HG02642 (cell line): Measurements from ENCODE around the gene DLGAP1.
"Not testable (repeated sequence)": the region's sequence is repeated elsewhere in the genome, so short reads cannot be mapped to it uniquely, and the experiment has no call there.

Experiments
- ATAC-seq: cut with Tn5 transposase; IDR thresholded peaks from one replicate; pipeline ENCODE4 v1.9.1; 2021; ENCODE audit warnings: mild to moderate bottlenecking; ENCODE audit not compliant: unreplicated experiment, poor library complexity

DLGAP1 gene

DNA sequence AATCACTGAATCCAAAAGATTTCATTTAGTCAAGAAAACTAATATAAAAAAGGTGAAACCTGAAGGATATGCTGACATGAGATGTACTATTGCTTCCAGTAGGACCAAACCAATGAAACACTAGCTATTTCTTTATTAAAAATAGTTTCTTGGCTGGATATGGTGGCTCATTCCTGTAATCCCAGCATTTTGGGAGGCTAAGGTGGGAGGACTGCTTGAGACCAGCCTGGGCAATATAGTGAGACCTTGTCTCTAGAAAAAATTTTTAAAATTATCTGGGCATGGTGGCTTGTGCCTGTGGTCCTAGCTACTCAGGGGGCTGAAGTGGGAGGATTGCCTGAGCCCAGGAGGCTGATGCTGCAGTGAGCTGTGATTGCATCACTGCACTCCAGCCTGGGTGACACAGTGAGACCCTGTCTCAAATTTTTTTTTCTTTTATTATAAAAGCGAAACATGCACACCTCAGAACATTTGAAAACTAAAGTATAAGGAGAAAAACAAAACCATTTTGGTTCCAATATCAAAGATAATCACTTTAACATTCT lies 738.9 kb downstream of the DLGAP1 start:
- ATAC-seq = no peak

DNA sequence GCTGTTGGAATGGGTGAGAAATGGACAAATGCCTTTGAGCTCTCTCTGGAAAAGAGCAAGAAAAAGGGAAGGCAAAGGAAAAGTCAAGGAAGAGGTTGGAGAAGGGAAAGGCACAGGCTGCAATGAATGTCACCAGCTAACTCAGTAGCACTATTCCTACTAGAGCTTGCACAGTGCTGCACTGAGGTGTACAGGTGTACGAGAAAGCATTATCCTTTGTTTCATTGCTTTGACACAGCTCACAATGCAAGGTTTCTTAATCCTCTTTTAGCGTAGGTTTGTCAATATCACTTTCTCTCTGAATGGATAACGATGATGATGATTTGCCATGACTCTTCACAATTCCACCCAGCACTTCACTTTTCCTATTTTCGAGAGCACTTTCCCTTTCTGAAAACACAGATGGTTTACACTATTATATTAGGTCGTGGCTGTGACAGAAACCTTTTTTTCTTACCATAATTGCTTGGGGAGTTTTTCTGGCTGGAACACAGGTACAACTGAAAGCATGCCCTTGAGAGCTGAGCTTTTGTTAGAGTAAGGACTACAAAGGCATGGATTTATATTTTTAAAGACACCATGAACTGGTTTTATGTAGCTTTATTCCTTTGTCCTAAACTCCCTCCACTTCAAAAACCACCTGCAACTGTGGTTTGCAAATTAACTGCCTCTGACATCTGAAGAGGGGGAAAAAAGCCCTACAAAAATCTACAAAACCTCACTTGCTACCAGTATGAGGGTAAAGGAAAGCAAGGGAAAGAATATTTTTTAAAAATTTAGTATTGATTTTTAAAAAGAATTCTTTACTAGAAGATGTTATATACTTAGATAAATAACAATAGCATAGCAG lies 739.7 kb downstream of the DLGAP1 start:
- no peak for ATAC-seq

DNA sequence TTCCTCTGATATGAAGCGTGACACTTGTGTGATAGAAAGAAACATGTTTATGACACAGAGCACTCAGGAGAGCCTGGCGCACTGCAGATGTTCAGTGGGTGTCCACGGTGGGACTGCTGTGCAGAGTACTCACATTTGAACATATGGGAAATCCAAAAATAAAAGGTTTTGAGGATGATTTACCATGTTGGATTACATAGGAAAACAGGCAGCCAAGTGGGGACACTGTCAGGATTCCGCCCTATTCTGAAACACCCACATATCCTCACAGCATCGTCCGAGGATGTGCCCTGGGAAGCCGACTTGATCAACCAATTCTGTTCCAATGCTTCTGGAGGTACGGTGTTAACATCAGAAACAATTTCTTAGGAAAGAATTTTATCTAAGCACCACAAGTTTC lies 741.4 kb downstream of the DLGAP1 start:
- no peak for ATAC-seq

DNA sequence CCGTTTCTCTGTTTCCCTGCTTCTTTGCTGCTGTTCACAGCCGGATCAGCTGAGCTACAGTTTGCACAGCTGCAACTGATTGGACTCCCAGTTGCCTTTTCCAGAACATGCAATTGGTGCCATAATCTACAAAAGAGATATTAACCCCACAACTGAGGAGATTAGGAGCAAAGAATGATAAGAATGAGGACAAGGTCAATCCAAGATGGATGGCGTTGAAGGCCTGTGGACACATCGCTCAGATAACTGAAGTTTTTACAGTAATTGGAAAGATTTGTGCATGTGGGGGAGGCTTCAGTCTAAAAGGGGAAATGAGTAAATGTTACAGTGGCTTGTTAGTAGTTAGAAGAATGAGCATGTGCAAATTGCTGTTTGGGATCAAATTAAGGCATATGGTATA lies 741.9 kb downstream of the DLGAP1 start:
- ATAC-seq = no peak

DNA sequence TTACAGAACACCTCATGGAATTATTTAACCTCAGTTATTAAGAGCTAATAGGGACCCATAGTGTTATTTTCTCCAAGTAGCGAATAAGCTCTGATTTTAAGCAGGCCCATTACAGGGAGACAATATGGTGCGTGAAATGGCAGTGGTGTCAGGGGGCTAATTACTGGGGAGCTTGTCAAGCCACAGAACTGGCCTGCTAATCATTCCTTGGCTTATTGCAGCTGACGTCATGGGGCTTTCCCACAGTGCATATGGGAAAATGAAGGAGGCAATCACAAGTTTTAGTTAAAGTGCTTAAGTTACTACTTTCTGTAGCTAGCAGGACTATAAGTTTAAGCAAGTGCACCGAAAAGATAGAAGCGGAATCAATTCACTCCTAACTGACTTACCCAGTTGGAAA lies 742.6 kb downstream of the DLGAP1 start:
- no peak for ATAC-seq

DNA sequence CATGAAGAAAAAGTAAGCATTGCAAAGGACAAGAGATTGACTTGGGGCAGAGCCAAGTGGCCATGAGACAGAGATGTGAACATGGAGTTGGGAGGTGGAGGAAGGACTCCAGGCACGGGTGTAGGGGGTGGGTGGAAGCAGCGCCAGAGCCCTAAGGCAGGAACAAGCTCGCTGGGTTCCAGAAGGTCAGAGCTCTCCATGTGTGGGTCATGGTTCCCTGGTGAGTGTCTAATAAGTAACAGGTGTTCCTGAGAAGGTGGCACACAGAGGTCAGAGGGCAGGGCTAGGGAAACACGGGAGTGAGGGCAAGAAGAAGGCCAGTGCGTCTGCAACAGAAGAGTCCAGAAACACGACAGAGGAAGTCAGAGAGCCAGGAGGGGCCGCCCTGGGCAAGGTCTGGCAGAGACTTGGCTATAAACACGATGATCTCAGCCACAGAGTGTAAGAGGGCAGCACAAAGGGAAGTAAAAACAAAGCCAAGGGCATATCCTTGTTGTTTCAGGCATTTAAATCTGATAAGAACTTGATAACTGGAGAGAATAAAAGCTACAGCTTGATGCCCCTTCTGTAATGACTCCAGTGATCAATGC lies 744.3 kb downstream of the DLGAP1 start:
- ATAC-seq = no peak

DNA sequence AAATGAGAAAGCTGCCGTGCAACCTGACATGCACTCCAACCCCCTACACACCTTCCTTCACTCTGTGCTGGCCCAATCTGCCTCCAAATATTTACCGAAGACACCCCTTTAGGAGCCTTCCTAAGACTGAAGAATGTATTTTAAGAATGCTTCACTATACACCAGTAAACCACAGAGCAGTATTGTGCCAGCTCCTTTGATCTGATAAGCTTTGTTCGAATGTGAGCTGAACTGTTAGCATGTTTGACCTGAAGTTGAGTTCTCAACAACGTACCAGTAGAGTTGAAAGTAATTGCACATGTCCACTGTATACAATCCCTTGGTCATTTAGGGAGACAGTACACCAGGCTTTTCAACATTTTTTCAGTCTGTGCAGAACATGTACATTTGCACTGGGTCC lies 745.9 kb downstream of the DLGAP1 start:
- no peak for ATAC-seq

DNA sequence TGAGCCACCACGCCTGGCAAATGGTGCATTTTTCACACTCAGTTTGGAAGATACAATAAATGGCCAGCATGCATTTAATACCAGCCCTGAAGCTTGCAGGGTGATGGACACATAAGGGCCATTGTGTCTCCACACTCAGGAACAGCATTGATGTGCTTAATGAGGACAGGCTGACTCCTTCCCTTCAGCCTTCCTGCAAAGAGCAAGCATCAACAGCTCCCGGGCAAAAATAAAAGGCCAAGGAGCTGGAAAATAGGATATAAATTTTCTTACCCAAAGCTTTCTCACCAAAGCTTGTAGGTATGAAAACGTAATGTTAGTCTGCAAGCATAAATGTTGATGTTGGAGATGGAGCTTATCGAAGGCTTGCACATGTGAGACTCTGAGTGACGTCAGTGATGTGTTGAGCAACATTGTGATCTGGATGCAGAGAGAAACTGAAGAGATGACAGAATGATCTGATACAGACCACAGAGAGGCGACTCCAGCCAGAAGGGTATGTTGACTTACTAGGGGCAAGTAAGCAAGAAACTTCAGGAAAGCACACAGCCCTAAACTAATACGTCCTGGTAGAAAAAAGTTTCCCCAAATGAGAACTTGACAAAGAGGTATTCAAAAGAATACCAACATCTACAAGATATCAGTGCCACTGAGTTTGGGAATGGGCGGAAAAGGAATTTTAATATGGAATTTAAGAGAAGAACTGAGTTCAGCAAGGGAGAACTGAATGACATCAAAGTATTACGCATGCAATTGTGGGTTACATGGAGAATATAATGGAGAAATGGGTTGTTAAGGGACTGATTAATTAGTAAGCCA lies 748.6 kb downstream of the DLGAP1 start:
- no peak for ATAC-seq

DNA sequence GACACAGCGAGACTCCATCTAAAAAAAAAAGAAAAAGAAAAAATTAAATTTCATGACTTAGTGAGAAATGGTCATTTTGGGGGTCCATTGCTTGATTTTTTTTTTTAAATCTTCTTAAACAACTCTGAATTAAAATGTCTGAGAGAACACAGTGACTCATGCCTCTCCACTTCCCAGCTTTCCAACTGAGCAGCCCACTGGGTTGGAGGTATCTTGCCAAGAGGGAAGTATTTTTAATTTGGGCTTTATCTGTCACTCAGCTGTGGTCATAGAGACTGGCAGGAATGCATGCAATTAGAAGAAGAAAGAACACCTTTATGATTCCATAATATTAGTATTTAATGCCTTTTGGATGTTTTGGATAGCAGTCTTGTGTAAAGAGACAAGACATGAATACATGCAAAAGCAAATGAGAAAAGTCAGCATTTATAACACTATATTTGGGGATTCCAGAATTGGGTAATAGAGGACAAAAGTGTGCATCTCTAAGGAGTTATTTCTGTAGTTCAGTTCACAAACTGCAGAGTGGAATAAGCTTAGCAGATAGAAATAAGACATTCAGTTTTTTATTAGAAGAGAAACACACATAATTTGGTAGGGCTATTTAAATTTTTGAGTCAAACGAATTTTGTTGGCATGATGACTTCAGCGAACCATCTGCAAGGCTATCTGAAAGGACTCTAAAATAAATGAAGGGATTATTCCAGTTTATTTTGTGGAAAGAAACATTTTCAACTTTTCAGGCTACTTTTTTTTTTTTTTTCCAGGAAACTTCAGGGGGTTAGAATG lies 750.4 kb downstream of the DLGAP1 start:
- ATAC-seq = no peak

DNA sequence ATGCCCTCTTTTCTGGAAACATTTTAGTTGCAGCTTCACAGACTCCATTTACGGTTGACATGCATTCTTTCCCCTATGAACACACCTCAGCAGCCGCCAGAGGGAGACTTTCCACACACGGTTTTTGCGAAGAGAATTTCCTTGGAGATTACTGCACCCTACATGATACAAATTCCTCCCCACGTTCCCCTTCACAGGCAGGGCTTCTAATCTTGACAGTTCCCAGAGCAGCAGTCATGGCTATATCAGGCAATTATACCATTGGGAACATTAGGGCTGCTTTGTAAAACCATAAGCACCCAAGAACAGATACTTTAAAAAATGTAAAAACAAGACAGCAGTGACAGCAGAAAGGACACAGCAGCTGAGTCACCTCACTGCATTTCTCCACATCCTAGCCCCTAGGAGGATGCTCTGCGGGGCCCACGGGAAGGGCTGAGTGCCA lies 751.4 kb downstream of the DLGAP1 start:
- no peak for ATAC-seq

DNA sequence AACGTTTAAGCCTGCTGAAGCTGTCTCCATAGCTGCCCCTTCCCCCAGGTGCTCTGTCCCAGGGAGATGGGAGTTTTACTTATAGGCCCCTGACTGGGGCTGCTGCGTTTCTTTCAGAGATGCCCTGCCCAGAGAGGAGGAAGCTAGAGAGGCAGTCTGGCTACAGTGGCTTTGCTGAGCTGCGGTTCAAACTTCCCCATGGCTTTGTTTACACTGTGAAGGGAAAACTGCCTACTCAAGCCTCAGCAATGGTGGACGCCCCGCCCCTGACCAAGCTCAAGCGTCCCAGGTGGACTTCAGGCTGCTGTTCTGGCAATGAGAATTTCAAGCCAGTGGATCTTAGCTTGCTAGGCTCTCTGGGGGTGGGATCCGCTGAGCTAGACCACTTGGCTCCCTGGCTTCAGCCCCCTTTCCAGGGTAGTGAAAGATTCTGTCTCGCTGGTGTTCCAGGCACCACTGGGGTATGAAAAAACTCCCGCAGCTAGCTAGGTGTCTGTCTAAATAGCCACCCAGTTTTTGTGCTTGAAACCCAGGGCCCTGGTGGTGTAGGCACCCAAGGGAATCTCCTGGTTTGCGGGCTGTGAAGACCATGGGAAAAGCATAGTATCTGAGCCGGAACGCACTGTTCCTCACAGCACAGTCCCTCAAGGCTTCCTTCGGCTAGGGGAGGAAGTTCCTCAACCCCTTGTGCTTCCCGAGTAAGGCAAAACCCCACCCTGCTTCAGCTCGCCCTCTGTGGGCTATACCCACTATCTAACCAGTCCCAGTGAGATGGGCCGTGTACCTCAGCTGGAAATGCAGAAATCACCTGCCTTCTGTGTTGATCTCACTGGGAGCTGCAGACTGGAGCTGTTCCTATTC lies 755.2 kb downstream of the DLGAP1 start:
- not testable (repeated sequence) for ATAC-seq

DNA sequence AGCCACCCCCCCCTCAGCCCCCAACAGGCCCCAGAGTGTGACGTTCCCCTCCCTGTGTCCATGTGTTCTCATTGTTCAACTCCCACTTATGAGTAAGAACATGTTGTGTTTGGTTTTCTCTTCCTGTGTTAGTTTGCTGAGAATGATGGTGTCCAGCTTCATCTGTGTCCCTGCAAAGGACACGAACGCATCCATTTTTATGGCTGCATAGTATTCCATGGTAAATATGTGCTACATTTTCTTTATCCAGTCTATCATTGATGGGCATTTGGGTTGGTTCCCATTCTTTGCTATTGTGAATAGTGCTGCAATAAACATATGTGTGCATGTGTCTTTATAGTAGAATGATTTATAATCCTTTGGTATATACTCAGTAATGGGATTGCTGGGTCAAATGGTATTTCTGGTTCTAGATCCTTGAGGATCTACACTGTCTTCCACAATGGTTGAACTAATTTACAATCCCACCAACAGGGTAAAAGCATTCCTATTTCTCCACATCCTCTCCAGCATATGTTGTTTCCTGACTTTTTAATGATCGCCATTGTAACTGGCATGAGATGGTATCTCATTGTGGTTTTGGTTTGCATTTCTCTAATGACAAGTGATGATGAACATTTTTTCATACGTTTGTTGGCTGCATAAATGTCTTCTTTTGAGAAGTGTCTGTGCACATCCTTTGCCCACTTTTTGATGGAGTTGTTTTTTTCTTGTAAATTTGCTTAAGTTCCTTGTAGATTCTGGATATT lies 760.9 kb downstream of the DLGAP1 start:
- ATAC-seq = not testable (repeated sequence)

DNA sequence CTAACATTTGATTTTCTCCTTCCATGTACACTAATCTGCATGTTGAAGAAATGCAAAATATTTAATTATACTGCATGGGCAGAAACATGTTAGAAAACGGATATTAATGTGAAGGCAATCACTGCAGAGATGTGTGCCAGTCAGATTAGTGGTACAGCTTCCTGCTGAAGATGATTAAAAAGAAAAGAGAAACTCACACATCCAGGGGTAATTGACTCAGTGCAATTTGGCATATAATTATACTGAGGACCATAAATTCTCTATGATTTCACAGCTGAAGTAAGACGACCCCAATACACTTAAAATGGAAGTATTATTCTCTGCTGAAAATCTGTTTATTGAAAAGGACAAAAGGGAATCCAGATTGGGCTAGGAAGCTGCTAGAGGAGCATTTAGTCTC lies 761.7 kb downstream of the DLGAP1 start:
- ATAC-seq = no peak

DNA sequence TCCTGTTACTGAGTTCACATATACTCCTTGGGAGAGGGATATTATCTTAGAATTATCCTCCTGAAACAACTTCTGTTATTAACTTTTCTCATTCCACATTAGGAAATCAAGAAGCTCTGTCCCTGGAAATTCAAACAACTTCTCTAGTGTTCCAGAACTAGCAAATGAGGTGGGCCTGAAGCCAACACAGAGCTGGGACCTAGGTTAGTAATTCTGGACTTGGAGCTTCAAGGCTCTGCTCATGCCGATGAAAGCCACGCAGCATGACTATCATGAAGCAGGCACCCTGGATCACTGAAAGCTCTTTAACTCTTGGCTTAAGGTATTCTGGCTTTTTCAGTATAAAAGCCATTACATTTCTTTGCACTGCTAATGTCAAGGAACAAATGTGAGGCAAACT lies 762.4 kb downstream of the DLGAP1 start:
- no peak for ATAC-seq

DNA sequence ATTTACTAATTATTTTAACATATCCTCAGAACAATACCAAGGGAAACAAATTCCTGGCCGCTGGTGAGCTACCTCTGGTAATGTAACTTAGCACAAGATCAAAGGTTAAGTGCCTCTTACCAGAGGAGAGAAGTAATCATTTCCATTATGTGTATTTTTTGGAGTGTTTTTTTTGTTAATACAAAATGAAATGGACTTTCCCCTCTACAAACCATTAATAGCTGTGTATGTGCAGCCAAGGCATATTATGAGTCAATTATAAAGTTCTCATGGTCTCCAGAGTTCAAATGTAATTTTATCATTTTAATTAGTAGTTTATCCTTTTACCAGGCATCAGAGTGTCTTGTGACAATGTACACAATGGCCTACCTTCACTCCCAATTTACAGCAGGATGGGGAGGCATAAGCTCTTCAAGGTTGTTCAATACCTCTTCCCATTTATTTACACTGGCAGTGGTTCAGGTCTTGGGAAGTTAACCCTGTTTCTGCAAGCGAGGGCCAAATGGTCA lies 762.9 kb downstream of the DLGAP1 start:
- ATAC-seq = no peak

DNA sequence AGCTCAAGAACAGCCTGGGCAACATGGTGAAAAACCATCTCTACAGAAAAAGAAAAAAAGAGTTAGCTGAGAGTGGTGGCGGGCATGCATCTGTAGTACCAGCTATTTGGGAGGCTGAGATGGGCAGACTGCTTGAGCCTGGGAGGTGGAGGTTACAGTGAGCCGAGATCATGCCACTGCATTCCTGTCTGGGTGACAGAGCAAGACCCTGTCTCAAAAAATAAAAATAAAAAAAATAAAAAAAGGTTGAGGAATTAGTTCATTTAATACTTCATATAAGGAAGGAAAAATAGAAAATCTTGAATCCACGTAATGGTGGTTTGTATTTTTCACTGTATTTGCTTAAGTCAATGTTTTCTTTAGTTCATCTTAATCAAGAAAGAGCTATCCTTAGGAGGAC lies 763.4 kb downstream of the DLGAP1 start:
- ATAC-seq = no peak

DNA sequence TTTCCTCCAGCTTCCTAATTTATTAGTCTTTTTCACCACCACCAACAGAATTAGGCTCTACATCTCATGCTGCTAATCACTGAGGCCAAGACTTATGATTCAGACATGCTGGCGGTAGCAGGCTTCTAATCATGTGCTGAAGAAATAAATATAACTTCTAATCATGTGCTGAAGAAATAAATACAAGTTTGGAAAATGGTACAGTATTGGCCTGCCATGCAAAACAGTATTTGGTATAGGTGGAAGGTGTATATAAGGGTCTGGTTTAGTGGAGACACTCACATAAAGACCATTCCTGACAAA lies 764.4 kb downstream of the DLGAP1 start:
- no peak for ATAC-seq

DNA sequence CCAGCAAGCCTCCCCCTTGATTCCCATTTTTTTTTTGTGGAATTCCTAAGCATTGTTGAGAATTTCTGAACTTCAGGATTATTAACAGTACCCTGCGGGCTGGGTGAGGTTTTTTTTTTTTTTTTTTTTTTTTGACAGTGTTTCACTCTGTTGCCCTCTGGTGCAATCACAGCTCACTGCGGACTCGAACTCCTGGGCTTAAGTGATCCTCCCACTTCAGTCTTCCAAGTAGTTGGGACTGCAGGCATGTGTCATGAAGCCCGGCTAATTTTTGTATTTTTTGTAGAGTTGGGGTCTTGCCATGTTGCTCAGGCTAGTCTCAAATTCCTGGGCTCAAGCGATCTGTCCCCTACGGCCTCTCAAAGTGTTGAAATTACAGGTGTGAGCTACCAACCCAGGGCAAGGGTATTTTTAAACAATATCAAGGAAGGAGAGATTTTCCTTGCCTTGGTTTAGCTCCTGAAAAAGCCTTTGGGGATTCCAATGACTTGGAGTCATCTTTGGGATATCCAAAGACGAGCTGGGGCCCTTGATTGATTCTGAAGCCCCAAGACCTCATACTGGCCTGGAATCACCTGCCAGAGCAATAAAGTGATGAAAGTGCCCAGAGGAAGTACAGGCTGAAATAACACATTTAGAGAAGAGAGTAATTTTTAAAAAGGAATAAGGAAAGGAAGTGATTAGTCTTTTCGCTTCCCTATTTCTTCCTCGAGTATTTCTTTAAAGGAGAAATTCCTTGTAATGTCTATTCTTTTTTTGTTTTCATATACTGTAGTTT lies 764.9 kb downstream of the DLGAP1 start:
- no peak for ATAC-seq
